Measurements from ENCODE around the gene FBXW7. TPM values are rescaled to one million over a fixed set of nuclear protein-coding genes. Genes with fewer than 3 reads are reported as not detected.

Gene FBXW7
- total and polyA plus RNA-seq, 2 of the 13 experiments (the other 11 are each of a cell fraction or from before 2014, with no cell fraction given) = 5.0 to 40.9 TPM

- TF ChIP-seq ZFYVE20 (CRISPR knock-in tag; IDR thresholded peaks at IDR 0.05; ENCODE audit: borderline replicate concordance, low read depth) (no peak), ETV5 (CRISPR knock-in tag; IDR thresholded peaks at IDR 0.05; ENCODE audit: borderline replicate concordance) (no peak), ZSCAN25 (CRISPR knock-in tag; IDR thresholded peaks at IDR 0.05) (no peak), HIVEP1 (CRISPR knock-in tag; IDR thresholded peaks at IDR 0.05) (no peak)
- TF ChIP-seq, protein P1, sequence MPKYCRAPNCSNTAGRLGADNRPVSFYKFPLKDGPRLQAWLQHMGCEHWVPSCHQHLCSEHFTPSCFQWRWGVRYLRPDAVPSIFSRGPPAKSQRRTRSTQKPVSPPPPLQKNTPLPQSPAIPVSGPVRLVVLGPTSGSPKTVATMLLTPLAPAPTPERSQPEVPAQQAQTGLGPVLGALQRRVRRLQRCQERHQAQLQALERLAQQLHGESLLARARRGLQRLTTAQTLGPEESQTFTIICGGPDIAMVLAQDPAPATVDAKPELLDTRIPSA (CRISPR knock-in tag; IDR thresholded peaks at IDR 0.05; ENCODE audit: borderline replicate concordance) = no peak
Measured at GRCh38 chr4:152512483-152512882, 23.4 kb downstream of the FBXW7 start (continued).

DNA sequence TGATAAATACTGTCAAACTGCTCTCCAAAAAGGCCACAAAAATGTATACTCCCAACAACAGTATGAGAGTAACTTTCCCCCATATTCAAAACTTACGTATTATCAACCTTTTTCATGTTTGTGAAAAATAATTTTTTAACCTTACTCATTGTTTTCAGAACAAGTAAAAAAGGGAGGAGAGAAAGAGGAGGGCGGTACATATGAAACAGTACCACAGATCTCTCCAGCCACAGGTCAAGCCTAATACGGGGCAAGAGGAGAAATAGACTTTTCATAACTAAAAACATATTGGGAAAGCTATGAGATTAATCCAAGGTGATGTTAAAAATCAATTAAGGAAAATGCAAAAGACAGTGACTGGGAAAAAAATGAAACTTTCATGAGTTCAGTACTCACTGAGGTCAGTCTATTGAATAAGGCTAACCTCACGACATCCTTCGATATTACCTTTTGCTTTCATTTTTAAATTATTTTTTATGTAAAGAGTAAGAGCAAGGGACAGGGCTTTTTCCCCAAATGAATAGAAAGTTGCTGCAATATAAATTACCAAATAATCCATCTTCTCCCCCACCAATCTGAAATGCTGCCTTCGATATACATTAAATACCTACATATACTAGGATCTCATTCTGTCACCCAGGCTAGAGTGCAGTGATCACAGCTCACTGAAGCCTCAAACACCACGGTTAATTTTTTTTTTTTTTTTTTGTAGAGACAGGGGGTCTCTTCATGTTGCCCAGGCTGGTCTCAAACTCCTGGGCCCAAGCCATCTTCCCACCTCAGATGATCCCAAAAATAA is 25.3 kb downstream of the FBXW7 start:
- POLR2A ChIA-PET = no interaction called here
- CTCF ChIA-PET (ENCODE audit: low intra/inter-chr PET ratio, low total read pairs) = no interaction called here
- FAIRE-seq = no peak
- no TSS peak for BruUV-seq (replicated peaks)
- H3K27me3 ChIP-seq (ENCODE audit: control insufficient read depth in 1 of 2, insufficient read depth in 2 of 2, low read length in 2 of 2) = no peaks in the 10 kb centered on the region
- intact Hi-C loops (cut with micrococcal nuclease; ENCODE audit: unreplicated experiment) = no loop called here
- H3K4me3 ChIP-seq (replicated peaks in 1 of 3; ENCODE audit: insufficient read depth in 1 of 3, low read depth in 2 of 3, low read length in 3 of 3) = no peak overlapping the region
- 0 out of 2 replicates have a peak, but pooled peaks cover 2% of the 10 kb centered on the region for H4K20me1 ChIP-seq (ENCODE audit: insufficient read depth, low read length)
- no peak for DNase-seq (ENCODE audit: low spot score)
- in situ Hi-C loops (cut with HindIII; ENCODE audit: extremely low pct_ligation_motif_present, low pct_unique_long_range_greater_than_20kb) = no loop called here
- no peaks in the 10 kb centered on the region for H3K9me3 ChIP-seq (ENCODE audit: low read length)
- peaks cover 25% of the 10 kb centered on the region for H3K79me2 ChIP-seq (ENCODE audit: insufficient read depth, low read length)
- H2AFZ ChIP-seq (ENCODE audit: low read length) = no peak overlapping the region
- H3K27ac ChIP-seq (ENCODE audit: extremely low read length, insufficient read depth, low read length) = no peak overlapping the region
- no peaks in the 10 kb centered on the region for H3K4me1 ChIP-seq (ENCODE audit: insufficient read depth, low read length)
- ATAC-seq = no peak
- H3K36me3 ChIP-seq (replicated peaks in 1 of 2; ENCODE audit: control insufficient read depth in 1 of 2, insufficient read depth in 2 of 2, low read length in 2 of 2) = no peaks in the 10 kb centered on the region
- H3K9ac ChIP-seq (ENCODE audit: insufficient read depth, low read depth, low read length) = no peak overlapping the region
- 93% methylated on average over 7 of the region's 7 CpGs for WGBS (ENCODE audit: low lambda C conversion rate)
- H3K4me2 ChIP-seq (ENCODE audit: low read depth, low read length) = no peak overlapping the region
- no peak for TF ChIP-seq MAFG (CRISPR knock-in tag; IDR thresholded peaks at IDR 0.05)
- TF ChIP-seq, protein P2, sequence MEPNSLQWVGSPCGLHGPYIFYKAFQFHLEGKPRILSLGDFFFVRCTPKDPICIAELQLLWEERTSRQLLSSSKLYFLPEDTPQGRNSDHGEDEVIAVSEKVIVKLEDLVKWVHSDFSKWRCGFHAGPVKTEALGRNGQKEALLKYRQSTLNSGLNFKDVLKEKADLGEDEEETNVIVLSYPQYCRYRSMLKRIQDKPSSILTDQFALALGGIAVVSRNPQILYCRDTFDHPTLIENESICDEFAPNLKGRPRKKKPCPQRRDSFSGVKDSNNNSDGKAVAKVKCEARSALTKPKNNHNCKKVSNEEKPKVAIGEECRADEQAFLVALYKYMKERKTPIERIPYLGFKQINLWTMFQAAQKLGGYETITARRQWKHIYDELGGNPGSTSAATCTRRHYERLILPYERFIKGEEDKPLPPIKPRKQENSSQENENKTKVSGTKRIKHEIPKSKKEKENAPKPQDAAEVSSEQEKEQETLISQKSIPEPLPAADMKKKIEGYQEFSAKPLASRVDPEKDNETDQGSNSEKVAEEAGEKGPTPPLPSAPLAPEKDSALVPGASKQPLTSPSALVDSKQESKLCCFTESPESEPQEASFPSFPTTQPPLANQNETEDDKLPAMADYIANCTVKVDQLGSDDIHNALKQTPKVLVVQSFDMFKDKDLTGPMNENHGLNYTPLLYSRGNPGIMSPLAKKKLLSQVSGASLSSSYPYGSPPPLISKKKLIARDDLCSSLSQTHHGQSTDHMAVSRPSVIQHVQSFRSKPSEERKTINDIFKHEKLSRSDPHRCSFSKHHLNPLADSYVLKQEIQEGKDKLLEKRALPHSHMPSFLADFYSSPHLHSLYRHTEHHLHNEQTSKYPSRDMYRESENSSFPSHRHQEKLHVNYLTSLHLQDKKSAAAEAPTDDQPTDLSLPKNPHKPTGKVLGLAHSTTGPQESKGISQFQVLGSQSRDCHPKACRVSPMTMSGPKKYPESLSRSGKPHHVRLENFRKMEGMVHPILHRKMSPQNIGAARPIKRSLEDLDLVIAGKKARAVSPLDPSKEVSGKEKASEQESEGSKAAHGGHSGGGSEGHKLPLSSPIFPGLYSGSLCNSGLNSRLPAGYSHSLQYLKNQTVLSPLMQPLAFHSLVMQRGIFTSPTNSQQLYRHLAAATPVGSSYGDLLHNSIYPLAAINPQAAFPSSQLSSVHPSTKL (CRISPR knock-in tag; IDR thresholded peaks at IDR 0.05) = no peak
- TF ChIP-seq CHD4 (IDR thresholded peaks at IDR 0.05; ENCODE audit: borderline replicate concordance, low read length) = no peak
- TF ChIP-seq ZNF644 (CRISPR knock-in tag; IDR thresholded peaks at IDR 0.05; ENCODE audit: low read depth) = no peak
- TF ChIP-seq, protein P3, sequence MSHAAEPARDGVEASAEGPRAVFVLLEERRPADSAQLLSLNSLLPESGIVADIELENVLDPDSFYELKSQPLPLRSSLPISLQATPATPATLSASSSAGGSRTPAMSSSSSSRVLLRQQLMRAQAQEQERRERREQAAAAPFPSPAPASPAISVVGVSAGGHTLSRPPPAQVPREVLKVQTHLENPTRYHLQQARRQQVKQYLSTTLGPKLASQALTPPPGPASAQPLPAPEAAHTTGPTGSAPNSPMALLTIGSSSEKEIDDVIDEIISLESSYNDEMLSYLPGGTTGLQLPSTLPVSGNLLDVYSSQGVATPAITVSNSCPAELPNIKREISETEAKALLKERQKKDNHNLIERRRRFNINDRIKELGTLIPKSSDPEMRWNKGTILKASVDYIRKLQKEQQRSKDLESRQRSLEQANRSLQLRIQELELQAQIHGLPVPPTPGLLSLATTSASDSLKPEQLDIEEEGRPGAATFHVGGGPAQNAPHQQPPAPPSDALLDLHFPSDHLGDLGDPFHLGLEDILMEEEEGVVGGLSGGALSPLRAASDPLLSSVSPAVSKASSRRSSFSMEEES (CRISPR knock-in tag; IDR thresholded peaks at IDR 0.05) = no peak
- TF ChIP-seq NR2C2 (CRISPR knock-in tag; IDR thresholded peaks at IDR 0.05; ENCODE audit: borderline replicate concordance) = no peak
- TF ChIP-seq ZNF17 (CRISPR knock-in tag; IDR thresholded peaks at IDR 0.05) = no peak
- TF ChIP-seq GATAD2A (CRISPR knock-in tag; IDR thresholded peaks at IDR 0.05) = no peak
- no peak for TF ChIP-seq ELF4 (CRISPR knock-in tag; IDR thresholded peaks at IDR 0.05; ENCODE audit: borderline replicate concordance)
- TF ChIP-seq ZNF367 (CRISPR knock-in tag; IDR thresholded peaks at IDR 0.05; ENCODE audit: borderline replicate concordance) = no peak
- TF ChIP-seq ADNP (CRISPR knock-in tag; IDR thresholded peaks at IDR 0.05) = no peak
- TF ChIP-seq KLF16 (CRISPR knock-in tag; IDR thresholded peaks at IDR 0.05) = no peak

Measured in HepG2 (cell line).